GM12874 (cell line): ENCODE data around the gene MYADML2.

ENCODE experiments used
- TF ChIP-seq, protein P1 (sequence below): IDR thresholded peaks from 2 replicates; pipeline ENCODE4 v1.5.1; 2011; ENCODE audit warnings: low read depth, mild to moderate bottlenecking, control low read depth, low read length, moderate library complexity; ENCODE audit not compliant: insufficient read depth

The MYADML2 gene

DNA sequence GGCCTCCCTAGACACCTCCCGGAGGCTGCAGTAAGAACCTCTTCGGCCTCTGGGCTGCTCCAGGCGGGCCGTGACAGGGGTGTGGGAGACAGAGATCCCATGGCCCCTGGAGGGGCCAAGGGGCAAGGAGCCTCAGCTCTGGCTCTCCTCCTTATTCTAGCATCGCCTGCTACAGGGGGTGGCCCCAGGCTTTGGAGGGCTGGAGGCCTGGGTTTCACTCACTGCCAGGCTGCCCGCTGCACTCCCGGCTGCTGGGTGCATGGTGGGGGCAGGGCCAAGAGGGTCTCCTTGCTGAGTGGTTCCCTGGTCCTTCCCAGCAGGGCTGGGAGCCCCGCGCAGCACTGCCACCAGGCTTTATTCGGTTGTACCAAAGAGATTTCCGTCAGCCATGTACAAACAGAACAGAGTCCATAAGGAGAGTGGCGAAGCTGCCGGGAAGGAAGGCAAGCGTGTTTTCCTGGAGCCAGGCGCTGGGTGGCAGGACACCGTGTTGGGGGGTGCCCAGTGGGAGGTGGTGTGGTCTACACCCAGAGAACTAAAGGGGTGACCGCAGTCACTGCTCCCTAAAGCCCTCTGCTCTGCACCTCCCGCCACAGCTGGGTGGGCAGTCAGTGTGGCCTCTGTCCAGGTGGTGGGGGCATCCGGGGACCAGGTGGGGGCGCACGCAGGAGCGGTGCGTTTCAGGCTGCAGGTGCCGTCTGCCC, 43.0 kb downstream of the MYADML2 start:
- TF ChIP-seq, protein P1, sequence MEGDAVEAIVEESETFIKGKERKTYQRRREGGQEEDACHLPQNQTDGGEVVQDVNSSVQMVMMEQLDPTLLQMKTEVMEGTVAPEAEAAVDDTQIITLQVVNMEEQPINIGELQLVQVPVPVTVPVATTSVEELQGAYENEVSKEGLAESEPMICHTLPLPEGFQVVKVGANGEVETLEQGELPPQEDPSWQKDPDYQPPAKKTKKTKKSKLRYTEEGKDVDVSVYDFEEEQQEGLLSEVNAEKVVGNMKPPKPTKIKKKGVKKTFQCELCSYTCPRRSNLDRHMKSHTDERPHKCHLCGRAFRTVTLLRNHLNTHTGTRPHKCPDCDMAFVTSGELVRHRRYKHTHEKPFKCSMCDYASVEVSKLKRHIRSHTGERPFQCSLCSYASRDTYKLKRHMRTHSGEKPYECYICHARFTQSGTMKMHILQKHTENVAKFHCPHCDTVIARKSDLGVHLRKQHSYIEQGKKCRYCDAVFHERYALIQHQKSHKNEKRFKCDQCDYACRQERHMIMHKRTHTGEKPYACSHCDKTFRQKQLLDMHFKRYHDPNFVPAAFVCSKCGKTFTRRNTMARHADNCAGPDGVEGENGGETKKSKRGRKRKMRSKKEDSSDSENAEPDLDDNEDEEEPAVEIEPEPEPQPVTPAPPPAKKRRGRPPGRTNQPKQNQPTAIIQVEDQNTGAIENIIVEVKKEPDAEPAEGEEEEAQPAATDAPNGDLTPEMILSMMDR: no peak

DNA sequence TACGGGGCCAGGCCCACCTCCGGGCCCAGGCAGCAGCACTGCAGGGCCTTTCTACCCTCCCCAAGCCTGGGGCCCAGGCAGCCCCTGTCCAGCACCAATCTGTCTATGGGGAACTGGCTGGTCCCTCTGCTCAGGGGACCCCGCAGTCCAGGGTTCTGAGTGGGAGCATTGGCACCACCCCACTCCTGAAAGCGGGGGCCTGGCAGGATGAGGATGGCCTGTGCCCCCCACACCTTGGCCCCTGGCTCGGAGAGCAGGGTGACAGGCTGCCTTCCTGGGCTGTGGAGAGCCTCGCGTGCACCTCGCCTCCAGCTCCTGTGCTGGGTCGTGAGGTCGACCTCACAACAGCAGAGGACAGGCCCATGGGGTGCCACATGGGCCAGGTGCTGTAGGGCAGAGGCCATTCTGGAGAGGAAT, 43.6 kb downstream of the MYADML2 start:
- TF ChIP-seq, protein P1: no peak

DNA sequence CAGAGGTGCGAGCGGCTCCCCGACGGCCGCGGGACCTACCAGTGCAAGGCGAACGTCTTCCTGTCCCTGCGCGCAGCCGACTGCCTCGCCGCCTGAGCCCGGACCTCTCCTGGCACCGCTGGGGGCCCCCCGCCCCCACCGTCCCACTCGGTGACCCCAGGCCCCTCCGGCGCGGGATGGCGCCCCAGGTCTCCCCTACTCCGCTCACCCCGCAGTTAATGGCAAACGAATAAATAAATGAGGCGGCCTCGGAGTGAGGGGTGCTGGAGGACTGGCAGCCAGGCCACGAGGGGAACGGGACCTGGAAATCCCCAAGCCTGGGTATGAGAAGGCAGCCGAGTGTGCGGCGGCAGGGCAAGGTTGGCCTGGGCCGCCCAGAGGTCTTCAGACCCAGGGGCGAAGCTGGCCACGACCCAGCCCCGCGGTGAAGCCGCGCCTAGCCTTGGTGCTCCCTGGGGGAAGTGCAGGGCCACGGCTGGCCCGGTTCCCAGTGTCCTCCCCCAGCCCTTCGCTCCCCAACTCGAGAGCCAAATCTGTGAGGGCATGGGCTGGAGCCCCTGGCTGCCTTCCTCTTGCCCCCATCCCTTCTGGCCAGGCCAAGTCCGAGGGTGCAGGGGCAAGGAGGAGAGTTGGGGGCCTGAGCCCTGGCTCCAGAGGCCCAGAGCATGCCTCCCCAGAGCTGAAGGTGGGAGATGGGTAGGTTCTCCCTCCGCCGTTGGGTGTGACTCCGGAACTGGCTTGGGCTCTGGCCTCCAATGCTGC, 44.2 kb downstream of the MYADML2 start:
- TF ChIP-seq, protein P1: no peak

DNA sequence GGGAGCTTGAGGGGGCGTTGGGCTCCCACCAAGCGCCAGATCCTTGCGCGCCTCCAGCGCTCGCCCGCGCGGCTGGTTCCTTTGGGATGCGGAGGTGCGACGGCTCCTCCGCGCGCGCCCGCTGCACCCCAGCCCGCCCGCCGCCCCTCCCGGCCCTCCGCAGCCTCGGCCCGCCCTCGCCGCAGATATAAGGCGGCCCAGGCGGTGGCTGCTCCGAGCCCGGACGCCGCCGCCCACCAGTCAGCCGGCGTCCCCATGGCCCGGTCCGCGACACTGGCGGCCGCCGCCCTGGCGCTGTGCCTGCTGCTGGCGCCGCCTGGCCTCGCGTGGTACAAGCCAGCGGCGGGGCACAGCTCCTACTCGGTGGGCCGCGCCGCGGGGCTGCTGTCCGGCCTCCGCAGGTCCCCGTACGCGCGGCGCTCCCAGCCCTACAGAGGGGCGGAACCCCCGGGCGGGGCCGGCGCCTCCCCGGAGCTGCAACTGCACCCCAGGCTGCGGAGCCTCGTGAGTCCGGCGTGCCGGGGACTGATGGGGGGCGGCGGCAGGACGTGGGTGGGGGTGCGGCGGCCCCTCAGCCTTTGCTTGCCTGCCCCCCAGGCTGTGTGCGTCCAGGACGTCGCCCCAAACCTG, 44.9 kb downstream of the MYADML2 start, which contains the start of gene NPB:
TSS of gene NPB (plus strand) at position 216 of the 630 bp plus-strand sequence. CDS start at position 256, 40 bp downstream.
- TF ChIP-seq, protein P1: no peak

DNA sequence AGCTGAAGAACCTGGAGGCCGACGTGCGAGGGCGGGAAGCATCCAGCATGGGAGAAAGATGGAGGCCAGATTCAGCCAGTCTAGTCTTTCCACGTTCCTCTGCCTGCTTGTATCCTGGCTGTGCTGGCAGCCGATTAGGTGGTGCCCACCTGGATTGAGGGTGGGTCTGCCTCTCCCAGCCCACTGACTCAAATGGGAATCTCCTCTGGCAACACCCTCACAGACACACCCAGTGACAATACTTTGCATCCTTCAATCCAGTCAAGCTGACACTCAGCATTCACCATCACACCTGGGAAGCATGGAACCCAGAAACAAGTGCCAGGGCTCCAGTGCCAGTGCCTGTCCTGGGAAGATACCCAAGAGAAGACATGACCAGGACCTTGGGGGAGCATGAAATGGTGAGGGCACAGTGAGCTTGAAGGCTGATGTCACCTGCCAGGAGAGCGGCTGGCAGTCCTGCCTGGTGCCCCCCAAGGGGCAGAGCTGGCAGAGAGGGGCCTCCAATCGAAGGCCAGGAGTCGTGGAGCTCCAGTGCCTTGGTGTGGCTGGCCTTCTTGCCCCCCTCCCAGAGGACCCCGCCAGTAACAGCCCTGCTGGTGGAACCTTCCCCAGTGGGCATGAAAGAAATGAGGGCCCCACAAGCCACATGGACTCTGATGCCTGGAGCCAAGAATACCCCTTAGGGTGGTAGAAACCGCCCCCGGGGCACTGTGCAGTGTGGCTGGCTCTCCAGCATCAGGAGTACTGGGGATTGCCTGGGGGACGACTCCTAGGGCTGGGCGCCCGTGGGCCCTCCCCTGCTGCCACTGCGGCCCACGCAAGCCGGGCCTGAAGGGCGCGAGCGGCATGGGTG, 45.6 kb downstream of the MYADML2 start:
- TF ChIP-seq, protein P1: no peak

DNA sequence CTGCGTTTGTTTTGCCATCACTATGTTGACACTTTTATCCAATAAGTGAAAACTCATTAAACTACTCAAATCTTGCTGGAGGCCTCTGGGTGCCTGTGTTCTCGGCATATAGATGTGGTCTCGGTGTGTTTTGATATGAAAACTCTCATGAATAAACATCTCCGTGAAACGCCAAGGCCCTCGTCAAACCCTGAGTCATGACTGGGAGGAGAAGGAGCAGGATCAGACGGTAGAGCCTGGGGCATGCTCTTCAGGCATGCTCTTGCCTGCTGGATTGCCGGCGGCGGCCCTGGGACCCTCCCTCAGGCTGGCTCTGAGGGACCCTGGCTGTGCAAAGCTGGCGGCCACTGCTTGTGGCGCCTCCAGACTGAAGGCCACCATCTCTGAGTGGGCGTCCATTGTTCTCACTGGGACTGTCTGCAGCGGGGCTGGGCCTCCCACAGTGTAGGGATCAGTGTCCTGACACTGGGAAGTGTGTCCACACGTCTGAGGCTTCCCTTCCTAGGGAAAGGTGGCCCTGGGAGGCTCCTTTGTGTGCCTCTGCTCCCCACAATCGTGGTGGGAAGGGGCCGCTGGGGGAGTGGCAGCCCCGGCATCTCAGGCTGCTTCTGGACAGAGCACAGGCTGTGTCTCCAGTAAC, 46.7 kb downstream of the MYADML2 start:
- TF ChIP-seq, protein P1: no peak
